Liver (tissue), 9 donors: ENCODE data around the gene BUB3. TPM values are rescaled to one million over a fixed set of nuclear protein-coding genes. Genes with fewer than 3 reads are reported as not detected.

Experiments
- DNase-seq: peaks from one replicate; pipeline ENCODE4 v3.0.0-alpha.2; 2017; ENCODE audit warnings: low spot score
- H3K27ac ChIP-seq, 2 donors: one replicate each; pipeline ENCODE4 v1.7.0; 2013; ENCODE audit warnings: inconsistent platforms in 2 of 2, low read length in 2 of 2, control low read depth in 1 of 2, low read depth in 1 of 2, mild to moderate bottlenecking in 1 of 2
- H3K27me3 ChIP-seq, 4 donors: one replicate each; pipeline versions ENCODE4 v1.6.1 to v1.7.0; 2013; ENCODE audit warnings: low read length in 3 of 4, inconsistent platforms in 1 of 4, mild to moderate bottlenecking in 1 of 4, moderate library complexity in 1 of 4; ENCODE audit not compliant: control insufficient read depth in 4 of 4, insufficient read depth in 4 of 4
- H3K36me3 ChIP-seq, 4 donors: one replicate each; pipeline versions ENCODE4 v1.6.1 to v1.7.0; 2013; ENCODE audit warnings: low read length in 3 of 4, mild to moderate bottlenecking in 3 of 4, low read depth in 1 of 4, moderate library complexity in 1 of 4; ENCODE audit not compliant: control insufficient read depth in 4 of 4, insufficient read depth in 3 of 4
- H3K4me1 ChIP-seq, 4 donors: one replicate each; pipeline versions ENCODE4 v1.6.1 to v1.7.0; 2013; ENCODE audit warnings: low read length in 3 of 4, mild to moderate bottlenecking in 3 of 4, moderate library complexity in 1 of 4; ENCODE audit not compliant: control insufficient read depth in 4 of 4, insufficient read depth in 4 of 4
- H3K4me3 ChIP-seq, 3 donors: one replicate each; pipeline versions ENCODE4 v1.6.1 to v1.7.0; 2013; ENCODE audit warnings: low read length in 3 of 3, control low read depth in 1 of 3, low read depth in 1 of 3, mild to moderate bottlenecking in 1 of 3
- H3K9ac ChIP-seq, 2 donors: one replicate each; pipeline ENCODE4 v1.7.0; 2013; ENCODE audit warnings: low read length in 2 of 2, mild to moderate bottlenecking in 2 of 2, moderate library complexity in 2 of 2, control low read depth in 1 of 2, low read depth in 1 of 2
- H3K9me3 ChIP-seq, 4 donors: one replicate each; pipeline versions ENCODE4 v1.6.1 to v1.7.0; 2013; ENCODE audit warnings: low read length in 3 of 4; ENCODE audit not compliant: control insufficient read depth in 4 of 4
- EGR1 ChIP-seq, 2 donors: IDR thresholded peaks; 2 replicates each; pipeline ENCODE4 v1.6.1; 2016 to 2018; ENCODE audit warnings: antibody characterized with exemption in 2 of 2, low read depth in 2 of 2
- FOXA1 ChIP-seq: IDR thresholded peaks from 2 replicates; pipeline ENCODE4 v1.6.1; 2016; ENCODE audit warnings: antibody characterized with exemption
- FOXA2 ChIP-seq: IDR thresholded peaks from 2 replicates; pipeline ENCODE4 v1.6.1; 2016; ENCODE audit warnings: antibody characterized with exemption
- GABPA ChIP-seq, 2 donors: IDR thresholded peaks in 1 of 2; conservative IDR thresholded peaks in 1 of 2; 2 replicates each; pipeline ENCODE4 v1.6.1; 2016; ENCODE audit warnings: antibody characterized with exemption in 2 of 2, mild to moderate bottlenecking in 1 of 2, moderate library complexity in 1 of 2
- JUND ChIP-seq, 2 donors: IDR thresholded peaks; 2 replicates each; pipeline ENCODE4 v1.6.1; 2016; ENCODE audit warnings: antibody characterized with exemption in 2 of 2
- MAX ChIP-seq: IDR thresholded peaks from 2 replicates; pipeline ENCODE4 v1.6.1; 2016; ENCODE audit warnings: antibody characterized with exemption
- NR2F2 ChIP-seq: IDR thresholded peaks from 2 replicates; pipeline ENCODE4 v1.6.1; 2016; ENCODE audit warnings: antibody characterized with exemption
- RAD21 ChIP-seq, 2 donors: IDR thresholded peaks; 2 replicates each; pipeline ENCODE4 v1.6.1; 2016; ENCODE audit warnings: antibody characterized with exemption in 2 of 2, mild to moderate bottlenecking in 2 of 2
- RXRA ChIP-seq, 2 donors: IDR thresholded peaks; 2 replicates each; pipeline ENCODE4 v1.6.1; 2017 to 2018; ENCODE audit warnings: antibody characterized with exemption in 2 of 2, mild to moderate bottlenecking in 1 of 2
- YY1 ChIP-seq: IDR thresholded peaks from 2 replicates; pipeline ENCODE4 v1.6.1; 2016; ENCODE audit warnings: antibody characterized with exemption, mild to moderate bottlenecking
- ZBTB33 ChIP-seq: IDR thresholded peaks from 2 replicates; pipeline ENCODE4 v1.6.1; 2016; ENCODE audit warnings: antibody characterized with exemption
- WGBS: extraction: QIAGEN DNeasy Blood & Tissue Kit; methylation state at CpG from one replicate; pipeline ENCODE4 v1.1.7; 2013; 5-methylcytosine and 5-hydroxymethylcytosine counted together
- polyA plus RNA-seq, 2 donors: library from polyadenylated mRNA; stranded (reverse) in 1 of 2; unstranded in 1 of 2; fragments of 200-250 nt in 1 of 2; fragments of >200 nt in 1 of 2; fragmentation: Nextera tagmentation in 1 of 2; extraction: Ambion mirVana in 1 of 2; gene quantifications; one replicate each; pipeline versions ENCODE4 v1.2.1 to v1.2.3, GENCODE V29; 2013 to 2015
- total RNA-seq, 2 donors: library from RNA; depleted of rRNA; stranded (reverse); fragments of >200 nt; gene quantifications; one replicate each; pipeline ENCODE4 v1.2.3, GENCODE V29; 2014
- TF ChIP-seq, protein P1 (sequence below): fragments of 150-350 bp; IDR thresholded peaks from 2 replicates; pipeline ENCODE4 v1.5.1; 2017; ENCODE audit warnings: improper control_type of control experiment, low read depth, low read length; ENCODE audit not compliant: missing input control
- TF ChIP-seq, protein P2 (sequence below): IDR thresholded peaks from 2 replicates; pipeline ENCODE4 v1.6.1; 2016; ENCODE audit warnings: antibody characterized with exemption
- donor health status: healthy.
- donor health status: healthy.
- donor health status: healthy.
- donor health status: healthy.
- donor health status: healthy.

BUB3 gene
- total and polyA plus RNA-seq, 4 donors, result 27.1 to 90.9 (median 41.6) TPM

- Histone ChIP-seq H3K9ac (no peak overlapping the region), H3K4me3 (no peak overlapping the region), H3K27me3 (no peaks in the 10 kb centered on the region), H3K9me3 (peaks cover 2 to 8% (median 6%) of the 10 kb centered on the region in 4 donors), H3K27ac (peak overlapping the region; percentile 75 to 83), H3K4me1 (peaks cover 0 to 14% (median 8%) of the 10 kb centered on the region in 4 donors), H3K36me3 (no peaks in the 10 kb centered on the region)
- TF ChIP-seq JUND (IDR thresholded peaks at IDR 0.05) (peak in 1 of 2 donors; percentile 27), FOXA2 (no peak)
- TF ChIP-seq, protein P1, sequence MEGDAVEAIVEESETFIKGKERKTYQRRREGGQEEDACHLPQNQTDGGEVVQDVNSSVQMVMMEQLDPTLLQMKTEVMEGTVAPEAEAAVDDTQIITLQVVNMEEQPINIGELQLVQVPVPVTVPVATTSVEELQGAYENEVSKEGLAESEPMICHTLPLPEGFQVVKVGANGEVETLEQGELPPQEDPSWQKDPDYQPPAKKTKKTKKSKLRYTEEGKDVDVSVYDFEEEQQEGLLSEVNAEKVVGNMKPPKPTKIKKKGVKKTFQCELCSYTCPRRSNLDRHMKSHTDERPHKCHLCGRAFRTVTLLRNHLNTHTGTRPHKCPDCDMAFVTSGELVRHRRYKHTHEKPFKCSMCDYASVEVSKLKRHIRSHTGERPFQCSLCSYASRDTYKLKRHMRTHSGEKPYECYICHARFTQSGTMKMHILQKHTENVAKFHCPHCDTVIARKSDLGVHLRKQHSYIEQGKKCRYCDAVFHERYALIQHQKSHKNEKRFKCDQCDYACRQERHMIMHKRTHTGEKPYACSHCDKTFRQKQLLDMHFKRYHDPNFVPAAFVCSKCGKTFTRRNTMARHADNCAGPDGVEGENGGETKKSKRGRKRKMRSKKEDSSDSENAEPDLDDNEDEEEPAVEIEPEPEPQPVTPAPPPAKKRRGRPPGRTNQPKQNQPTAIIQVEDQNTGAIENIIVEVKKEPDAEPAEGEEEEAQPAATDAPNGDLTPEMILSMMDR, result no peak
- DNase-seq, result no peak
- 92% methylated on average over 1 of the region's 1 CpG for WGBS
Measured at GRCh38 chr10:123204127-123204461, 49.9 kb downstream of the BUB3 start.

- TF ChIP-seq YY1 (no peak), FOXA1 (no peak), MAX (no peak), NR2F2 (no peak), ZBTB33 (no peak), JUND (IDR thresholded peaks at IDR 0.05) (no peak), GABPA (IDR thresholded peaks at IDR 0.05 in 1 of 2, conservative IDR thresholded peaks at IDR 0.05 in 1 of 2) (no peak), RXRA (IDR thresholded peaks at IDR 0.05) (no peak), EGR1 (IDR thresholded peaks at IDR 0.05; ENCODE audit: low read depth in 2 of 2) (no peak), RAD21 (IDR thresholded peaks at IDR 0.05) (no peak)
- TF ChIP-seq, protein P2, sequence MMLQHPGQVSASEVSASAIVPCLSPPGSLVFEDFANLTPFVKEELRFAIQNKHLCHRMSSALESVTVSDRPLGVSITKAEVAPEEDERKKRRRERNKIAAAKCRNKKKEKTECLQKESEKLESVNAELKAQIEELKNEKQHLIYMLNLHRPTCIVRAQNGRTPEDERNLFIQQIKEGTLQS, result no peak
- TF ChIP-seq, protein P1, result no peak
- peaks cover 0 to 14% (median 8%) of the 10 kb centered on the region in 4 donors for H3K4me1 ChIP-seq
- no peaks in the 10 kb centered on the region for H3K36me3 ChIP-seq
- peaks cover 2 to 8% (median 6%) of the 10 kb centered on the region in 4 donors for H3K9me3 ChIP-seq
- H3K27me3 ChIP-seq, result no peaks in the 10 kb centered on the region
- WGBS, result 96% methylated on average over 3 of the region's 3 CpGs
- H3K4me3 ChIP-seq, result no peak overlapping the region
- no peak overlapping the region for H3K27ac ChIP-seq
- DNase-seq, result no peak
- H3K9ac ChIP-seq, result no peak overlapping the region
Measured at GRCh38 chr10:123205041-123205440, 50.8 kb downstream of the BUB3 start.
